GM21619 (cell line): ENCODE data around the gene PALM2AKAP2.

Source experiments
- ATAC-seq: cut with Tn5 transposase; IDR thresholded peaks from one replicate; pipeline ENCODE4 v1.9.1; 2021; ENCODE audit not compliant: unreplicated experiment

Gene PALM2AKAP2

GRCh38 chr9:109779711-109780452 is at the start of gene PALM2AKAP2:
Gene PALM2AKAP2, plus strand, starts transcription at chr9:109780198. Its CDS starts 291 bp downstream, at chr9:109780489.
- ATAC-seq = no peak

- ATAC-seq = no peak
Measured at GRCh38 chr9:109730228-109730627, 49.8 kb upstream of the PALM2AKAP2 start.

DNA sequence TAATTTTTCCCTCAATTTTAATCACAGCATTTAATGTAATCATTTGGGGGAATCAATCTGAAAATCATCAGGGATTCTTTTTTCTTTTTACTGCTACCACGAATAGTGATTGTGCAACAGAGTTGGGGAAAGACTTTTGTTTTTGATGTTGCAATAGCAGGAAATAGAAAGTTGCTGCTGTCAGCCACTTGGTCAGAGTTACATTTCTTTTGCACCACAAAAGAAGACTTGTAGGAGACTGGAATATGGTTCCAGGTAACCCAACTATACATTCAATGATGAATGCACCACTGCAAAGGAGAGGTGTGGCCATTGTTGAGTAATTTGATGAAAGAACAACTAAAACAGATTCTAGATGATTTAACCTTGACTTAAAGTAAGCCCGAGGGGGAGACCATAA is 46.3 kb upstream of the PALM2AKAP2 start:
- ATAC-seq = no peak

DNA sequence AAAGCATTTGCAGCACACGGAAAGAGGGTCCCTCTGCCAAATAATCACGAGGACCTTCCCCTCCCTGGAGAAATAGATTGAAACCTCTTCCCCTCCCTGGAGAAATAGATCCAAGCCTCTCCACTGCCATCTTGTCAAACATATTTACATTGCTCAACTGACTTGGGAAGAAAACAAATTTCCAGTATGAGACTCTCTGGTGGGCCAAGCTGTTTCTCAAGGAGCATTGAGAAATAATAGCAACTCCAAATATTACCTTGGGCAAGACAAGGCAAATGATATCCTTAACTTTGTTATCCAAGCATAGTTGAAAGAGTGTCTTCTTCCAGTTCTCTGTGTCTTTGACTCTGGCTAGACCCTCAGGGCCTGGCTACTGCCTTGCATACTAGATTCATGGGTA is 45.2 kb upstream of the PALM2AKAP2 start:
- no peak for ATAC-seq

DNA sequence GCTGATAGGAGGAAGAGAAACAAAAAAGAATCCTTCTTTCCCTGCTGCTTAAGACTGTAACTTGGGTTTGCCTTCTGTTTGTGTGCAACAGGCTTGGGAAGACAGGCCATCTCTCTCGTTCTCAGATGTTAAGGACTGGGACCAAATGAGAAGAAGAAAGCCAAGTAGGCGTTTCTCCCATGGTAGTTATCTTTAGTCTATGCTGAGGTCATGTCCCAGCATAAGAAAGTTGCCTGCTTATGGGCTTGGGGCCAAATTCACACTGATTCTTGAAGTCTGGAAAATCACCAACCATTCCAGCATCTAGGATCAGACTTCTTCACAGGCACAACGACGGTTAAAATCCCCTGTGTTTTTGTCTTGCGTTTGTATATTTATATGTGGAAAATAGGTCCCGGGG is 44.2 kb upstream of the PALM2AKAP2 start:
- ATAC-seq = no peak

DNA sequence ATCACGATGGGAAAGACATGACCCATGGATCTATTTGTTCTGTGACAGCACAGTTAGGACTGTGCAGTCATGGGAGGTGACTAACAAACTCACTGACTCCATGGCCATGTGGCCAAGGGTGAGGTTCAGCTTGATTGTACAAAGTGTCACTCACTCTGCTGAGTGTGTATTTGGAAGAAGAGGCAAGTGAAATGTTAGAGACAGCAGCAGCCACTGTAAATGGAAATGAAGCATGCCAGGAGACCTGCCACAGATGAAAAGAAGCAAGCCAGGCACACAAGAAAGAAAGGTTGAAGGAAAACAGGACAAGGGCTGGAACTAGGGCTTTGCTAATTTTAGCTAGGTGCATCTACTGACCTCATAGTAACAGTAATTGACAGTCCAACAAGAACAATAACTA is 42.7 kb upstream of the PALM2AKAP2 start:
- ATAC-seq = no peak

DNA sequence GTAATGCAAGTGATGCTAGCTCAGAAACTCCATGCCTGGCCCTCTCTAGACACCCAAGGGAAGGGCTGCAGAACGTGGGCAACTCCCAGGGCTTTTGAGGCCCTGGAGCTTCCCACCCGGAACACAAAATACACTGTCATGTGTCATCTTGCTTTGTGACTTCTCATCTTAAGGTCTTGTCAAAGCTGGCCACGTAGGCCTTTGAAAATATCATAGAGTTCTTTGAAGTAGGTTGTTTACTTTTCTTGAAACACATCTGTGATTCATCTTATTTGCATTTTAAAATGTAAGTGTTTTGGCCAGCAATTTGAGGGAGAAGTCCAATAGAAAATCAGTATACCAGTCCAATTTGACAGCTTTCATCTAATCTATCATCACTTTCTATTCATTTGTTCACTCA is 40.2 kb upstream of the PALM2AKAP2 start:
- ATAC-seq = no peak

DNA sequence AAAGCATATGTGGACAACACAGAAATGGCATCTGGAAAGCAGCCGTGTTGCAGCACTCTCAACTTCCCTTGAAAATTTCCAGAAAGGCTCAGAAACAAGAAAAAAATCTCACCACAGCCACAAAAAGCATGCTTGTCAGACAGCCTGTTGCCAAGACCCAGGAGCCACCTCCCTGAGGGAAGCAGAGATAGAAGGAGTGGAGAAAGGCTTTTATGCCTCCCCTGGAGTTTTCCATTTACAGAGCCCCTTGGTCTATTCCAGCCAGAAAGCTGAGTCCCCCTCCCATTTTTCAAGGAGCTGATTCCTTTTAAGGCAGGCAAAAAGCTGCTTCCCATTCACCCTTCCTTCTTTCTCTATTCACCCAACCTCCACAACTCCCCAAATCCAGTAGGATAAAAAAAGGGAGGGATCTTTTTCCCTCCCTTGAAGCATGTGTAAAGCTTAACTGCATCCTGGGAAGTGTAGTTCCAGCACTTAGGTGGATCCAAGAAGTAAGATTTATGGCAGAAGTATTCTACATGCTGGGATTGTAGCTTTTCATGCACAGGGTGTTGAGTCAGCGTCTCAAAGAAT is 37.1 kb upstream of the PALM2AKAP2 start:
- ATAC-seq = no peak

DNA sequence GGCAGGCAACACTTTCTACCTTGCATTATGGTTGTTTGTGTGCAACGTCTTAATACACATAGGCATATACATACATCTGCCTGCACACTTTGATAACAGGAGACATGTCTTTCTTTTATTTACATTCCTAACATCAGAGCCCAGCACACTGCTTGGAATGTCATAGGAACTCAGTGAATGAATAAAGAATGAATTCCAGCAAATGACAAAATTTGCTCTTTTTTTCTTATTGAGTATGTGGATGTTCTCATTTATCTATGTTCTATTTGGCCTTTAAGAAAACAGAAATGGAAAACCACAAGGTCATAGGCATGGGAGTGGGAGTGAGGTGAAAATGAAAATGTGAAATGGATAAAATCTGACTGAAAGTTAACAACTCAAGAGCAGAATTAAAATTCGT is 36.3 kb upstream of the PALM2AKAP2 start:
- ATAC-seq = no peak

DNA sequence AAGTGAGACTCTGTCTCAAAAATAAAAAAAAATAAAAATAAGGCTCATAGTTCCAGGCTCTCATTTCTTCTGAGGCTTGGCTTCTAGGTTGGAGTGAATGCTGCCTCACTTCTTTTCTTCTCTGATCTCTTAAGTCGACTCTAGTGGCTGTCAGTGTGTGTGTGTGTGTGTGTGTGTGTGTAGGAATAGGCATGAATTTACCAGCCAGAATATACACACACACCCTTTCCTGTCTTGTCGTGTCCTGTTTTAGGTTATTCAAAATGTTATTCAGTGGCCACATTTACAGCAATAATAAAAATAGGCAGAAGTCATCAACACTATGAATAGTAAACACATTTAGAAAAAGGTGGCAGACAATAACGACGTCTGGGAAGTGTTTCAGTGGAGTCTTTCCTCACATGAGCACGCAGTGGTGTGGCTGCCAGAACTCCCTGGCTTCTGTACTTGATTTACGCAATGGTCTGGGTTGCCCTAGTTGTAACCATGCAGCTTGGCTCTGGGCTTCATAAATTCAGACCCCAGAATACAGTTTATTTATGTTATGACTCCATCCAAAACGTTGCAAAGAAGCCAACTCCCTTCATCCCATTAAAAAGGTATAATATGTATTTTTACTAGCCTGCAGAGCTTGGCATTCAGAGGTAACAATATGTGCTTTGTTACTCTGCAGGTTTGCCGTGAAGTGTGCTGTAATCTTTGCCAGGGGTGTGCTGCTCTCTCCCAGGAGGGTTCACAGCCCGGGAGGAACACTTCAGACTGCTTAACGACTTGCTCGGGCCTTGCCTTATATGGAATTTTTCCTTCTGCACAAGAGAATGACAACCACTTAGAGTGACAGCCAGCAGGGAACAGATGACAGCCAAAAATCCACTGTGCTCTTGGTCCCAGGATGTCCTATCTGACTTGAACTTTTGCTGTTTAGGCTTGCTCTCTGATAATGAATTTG is 34.4 kb upstream of the PALM2AKAP2 start:
- ATAC-seq = no peak

DNA sequence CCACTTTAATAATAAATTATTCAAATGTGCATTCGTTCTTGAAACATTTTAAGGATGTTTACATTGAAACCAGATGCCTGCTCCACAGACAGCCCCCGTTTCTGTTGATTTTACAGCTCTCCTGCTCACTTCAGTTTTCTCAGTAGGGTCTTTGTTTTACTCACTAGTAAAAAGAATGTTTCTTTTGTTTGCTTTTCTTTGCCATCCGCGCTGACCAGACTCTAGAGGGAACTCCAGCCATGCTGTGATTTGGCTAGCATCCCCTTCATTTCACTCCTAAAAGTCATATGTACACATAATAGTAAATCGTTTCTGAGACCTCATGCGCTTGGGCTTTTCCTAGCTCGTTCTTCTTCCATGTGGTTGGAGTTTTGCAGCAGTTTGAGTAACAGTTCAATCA is 28.7 kb upstream of the PALM2AKAP2 start:
- no peak for ATAC-seq

- no peak for ATAC-seq
Measured at GRCh38 chr9:109753308-109753707, 26.7 kb upstream of the PALM2AKAP2 start.

DNA sequence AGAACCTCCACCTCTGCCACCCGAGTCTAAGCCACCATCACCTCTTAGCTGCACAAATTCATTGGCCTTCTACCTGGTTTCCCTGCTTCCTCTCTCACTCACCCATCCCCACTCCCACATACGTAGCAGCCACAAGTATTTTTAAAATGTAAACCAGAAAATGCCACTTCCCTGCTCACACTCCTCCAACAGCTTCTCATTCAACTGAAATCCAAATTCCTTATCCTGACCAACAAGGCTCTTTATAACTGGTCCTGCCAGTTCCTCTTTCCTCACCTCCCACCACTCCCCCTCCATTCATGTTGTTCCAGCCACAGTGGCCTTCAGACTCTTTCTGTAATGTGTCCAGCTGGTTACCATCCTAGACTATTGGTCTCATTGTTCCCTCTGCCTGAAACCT is 25.0 kb upstream of the PALM2AKAP2 start:
- ATAC-seq = no peak

GRCh38 chr9:109759589-109759988 is 20.4 kb upstream of the PALM2AKAP2 start:
- ATAC-seq = no peak

DNA sequence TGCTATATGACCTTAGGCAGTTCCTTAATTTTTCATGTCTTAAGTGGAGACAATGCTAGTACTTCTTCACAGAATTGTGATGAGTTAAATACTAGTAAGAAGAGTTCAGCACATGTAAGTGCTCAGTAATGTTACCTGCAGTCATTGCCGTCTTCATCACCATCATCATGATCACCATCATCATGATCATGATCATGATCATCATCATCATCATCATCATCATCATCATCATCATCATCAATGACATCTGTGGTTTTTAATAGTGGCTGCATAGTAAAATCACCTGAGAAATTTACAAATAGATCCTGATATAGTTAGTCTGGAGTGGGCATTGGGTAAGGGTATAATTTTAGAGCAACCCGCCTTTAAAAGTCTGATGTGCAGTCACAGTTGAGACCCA is 14.7 kb upstream of the PALM2AKAP2 start:
- ATAC-seq = no peak

DNA sequence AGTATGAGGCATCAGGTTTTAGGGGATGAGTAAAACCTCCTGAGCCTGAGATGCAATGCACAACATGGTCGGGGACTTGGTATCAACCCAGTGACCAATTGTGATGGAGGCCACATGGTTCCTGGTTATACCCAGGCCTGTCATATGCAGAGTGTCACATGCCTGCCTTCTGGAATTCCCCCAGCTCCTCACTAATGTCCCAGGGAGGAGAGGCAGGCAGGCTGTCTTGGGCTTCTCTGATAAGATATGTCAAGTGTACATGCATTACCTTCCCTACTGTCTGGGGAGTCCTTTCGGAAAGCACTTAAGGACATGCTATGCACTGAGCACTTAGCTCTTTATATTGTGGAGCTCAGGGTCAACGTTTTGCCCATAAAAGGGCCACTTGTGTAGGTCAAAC is 14.2 kb upstream of the PALM2AKAP2 start:
- no peak for ATAC-seq

- ATAC-seq = no peak
Measured at GRCh38 chr9:109766351-109766750, 13.6 kb upstream of the PALM2AKAP2 start.

- ATAC-seq = no peak
Measured at GRCh38 chr9:109767404-109767803, 12.6 kb upstream of the PALM2AKAP2 start.

GRCh38 chr9:109767814-109768213 is 12.2 kb upstream of the PALM2AKAP2 start:
- no peak for ATAC-seq

DNA sequence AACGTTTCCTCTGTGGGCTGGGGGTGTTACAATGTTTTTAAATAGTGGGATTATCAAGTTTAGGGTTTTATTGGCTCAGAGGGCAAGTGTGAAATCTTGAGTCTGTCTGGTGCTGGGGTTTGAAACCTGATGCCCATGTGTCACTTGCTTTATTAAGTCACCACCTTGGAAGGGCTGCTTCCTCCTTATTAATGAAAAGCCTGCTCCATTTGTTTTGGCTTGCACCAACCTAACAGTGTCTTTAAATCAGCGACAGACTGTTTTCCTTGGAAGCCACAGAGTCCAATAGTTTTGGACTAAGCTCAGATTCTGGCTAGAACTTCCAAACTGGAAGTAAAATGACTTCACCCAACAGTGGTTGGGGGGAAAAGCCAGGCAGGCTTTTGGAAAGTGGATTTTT is 10.7 kb upstream of the PALM2AKAP2 start:
- ATAC-seq = no peak

DNA sequence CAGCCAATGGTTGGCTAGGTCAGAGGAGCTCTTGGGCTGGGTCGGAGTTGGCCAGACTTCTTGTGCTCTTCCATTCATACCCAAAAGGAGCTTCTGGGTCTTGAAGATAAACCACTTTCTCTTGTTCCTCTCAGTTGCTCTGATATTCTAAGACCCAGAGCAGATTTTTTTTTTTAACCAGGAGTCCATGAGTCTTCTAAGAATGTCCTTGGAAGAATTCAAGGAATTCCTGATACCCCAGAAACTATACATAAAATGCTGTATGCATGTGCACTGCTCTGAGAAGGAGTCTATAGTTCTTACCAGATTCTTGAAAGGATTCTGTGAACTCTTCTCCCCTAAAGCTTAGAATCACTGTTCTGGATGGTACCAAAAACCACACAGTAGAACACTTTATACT is 9.9 kb upstream of the PALM2AKAP2 start:
- ATAC-seq = no peak

DNA sequence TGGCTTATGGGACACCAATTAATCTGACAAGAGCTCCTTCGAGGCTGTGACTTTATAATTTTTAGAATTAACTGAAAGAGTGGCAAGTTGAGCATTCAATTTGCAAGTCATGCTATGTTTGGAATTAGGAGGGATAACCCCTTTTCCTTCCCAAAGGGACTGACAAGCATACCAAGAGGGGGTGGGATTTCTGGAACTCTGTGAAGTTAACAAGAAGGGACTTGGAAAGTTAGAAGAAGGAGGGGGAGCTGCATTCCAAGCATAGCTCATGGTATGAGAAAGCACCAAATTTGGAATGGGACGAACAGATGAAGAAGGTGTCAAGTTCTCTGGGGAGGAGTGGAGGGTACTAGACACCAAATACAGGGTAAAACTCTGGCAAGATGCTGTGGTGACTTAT is 8.9 kb upstream of the PALM2AKAP2 start:
- no peak for ATAC-seq
